HG02884 (cell line): ENCODE data around the gene PDLIM5.
"Not testable (repeated sequence)": the region's sequence is repeated elsewhere in the genome, so short reads cannot be mapped to it uniquely, and the experiment has no call there.

Source experiments
- ATAC-seq: cut with Tn5 transposase; IDR thresholded peaks from one replicate; pipeline ENCODE4 v1.9.1; 2021; ENCODE audit warnings: mild to moderate bottlenecking, moderate library complexity; ENCODE audit not compliant: unreplicated experiment

The PDLIM5 gene

DNA sequence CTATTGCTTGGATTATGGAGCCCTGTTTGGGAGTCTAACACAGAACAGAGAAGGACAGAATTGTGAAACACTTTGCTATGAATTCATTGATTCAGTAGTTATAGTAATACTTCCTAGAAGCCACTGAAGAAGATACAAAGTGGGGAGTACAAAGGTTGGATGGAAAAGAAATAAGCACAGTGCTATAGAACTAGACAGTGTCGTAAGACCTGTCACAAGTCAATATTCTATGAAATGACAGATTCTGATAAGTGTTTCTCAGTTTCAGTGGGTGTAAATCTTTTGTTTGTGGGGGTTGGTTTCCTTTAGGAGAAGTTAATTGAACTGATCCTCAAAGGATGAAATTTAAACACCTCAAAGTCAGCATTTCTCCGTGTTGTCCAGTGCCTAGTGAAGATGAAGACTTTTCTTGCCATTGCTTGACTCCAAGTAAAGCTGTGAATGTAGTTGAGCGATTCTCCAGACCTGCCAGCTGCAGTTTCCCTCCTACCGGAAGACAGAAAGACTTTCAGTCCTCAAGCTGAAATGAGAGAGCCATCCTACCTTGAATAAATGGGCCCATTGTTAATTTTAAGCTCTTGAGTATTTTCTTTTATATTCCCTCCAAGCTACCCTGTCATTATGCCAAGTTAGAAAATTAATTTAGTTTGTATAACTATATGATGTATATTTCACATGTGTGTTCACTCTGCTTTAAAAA is 7.9 kb downstream of the PDLIM5 start:
- no peak for ATAC-seq

DNA sequence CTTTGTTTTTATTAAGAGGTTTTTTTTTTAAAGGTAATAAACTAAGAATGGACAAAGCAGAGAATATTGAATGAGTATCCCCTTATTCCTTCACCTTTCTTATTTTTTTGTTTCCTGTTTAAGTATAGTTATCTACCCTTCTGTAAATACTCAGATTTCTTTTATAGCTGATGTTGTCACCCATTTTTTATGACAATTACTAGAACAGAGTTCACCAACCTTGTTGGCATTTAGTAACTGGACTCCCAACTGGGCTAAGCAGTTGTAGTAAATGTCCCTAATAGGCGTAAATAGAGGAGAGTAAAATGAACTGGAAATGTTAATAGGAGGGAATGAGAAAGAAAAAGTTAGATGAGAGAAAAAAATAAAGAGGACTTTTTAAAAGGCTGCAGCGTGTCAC is 9.8 kb downstream of the PDLIM5 start:
- no peak for ATAC-seq

DNA sequence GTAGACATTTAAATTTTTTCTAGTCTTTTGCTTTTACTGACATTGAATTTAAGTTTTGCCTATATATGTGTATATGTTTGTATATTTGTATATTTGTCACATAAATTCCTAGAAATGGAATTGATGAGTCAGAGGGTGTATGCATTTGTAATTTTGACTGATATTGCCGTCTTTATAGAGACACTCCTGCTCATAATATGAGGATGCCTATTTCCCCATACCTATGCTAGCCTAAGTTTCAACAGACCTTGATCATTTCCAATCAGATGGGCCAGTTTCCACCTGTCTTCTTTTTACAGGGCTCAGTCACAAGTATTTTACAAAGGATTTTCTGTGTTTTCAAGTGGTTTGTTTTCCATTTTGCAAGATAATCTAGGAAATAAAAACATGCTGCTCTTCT is 10.8 kb downstream of the PDLIM5 start:
- no peak for ATAC-seq

DNA sequence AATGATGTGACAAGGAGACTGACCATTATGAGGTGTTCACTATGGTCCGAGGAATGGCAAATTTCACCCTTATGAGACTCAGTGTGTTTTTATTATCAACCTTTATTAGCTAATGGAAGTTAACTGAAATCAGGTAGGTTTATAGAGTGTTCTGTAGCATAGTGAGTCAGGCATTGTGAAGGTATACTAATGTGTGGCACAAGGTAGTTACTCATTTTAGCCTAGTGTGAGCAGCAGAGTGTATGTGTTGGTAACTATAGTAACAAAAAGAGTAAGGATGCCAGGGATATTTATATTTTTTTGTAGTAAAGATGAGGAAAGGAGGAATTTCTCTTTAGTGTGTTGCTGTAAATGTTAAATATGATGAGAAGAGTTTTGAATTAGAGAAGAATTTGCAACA is 12.0 kb downstream of the PDLIM5 start:
- ATAC-seq, result no peak

DNA sequence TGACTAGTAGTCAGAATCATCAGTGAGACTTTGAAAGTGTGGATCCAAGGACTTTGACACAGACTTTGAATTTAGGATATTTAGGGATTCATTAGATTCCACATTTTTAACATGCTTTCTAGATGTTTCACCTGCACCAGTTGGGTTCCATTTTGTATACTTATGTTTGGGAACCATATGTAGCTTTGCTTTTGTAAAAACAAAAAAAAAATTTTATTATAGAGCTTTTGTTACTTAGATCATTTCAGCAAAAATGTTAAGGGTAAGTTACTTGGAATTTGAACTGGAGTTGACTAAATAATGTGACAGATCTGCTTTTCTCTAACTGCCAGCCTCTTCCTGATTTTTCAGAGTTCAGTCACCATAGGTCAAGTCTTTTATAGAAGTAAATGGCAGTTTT is 14.6 kb downstream of the PDLIM5 start:
- ATAC-seq, result no peak

DNA sequence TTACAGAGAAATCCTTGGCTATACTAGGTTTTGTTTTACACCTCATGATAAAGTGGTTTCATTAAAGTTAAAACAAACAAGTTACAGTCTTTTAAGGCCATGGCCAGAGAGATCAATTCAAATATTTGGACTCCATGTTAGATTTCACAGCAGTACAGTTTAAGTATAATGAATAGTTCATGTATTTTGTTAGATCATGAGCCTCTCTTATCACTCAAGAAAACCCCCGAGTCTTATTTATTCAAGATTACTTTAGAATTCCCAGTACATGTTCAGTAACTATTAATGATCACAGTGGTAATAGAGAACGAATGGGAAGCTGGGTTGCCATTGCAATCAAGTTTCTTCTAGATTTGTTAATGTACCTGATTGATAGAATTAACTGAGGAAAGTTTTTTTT is 15.2 kb downstream of the PDLIM5 start:
- ATAC-seq, result no peak

DNA sequence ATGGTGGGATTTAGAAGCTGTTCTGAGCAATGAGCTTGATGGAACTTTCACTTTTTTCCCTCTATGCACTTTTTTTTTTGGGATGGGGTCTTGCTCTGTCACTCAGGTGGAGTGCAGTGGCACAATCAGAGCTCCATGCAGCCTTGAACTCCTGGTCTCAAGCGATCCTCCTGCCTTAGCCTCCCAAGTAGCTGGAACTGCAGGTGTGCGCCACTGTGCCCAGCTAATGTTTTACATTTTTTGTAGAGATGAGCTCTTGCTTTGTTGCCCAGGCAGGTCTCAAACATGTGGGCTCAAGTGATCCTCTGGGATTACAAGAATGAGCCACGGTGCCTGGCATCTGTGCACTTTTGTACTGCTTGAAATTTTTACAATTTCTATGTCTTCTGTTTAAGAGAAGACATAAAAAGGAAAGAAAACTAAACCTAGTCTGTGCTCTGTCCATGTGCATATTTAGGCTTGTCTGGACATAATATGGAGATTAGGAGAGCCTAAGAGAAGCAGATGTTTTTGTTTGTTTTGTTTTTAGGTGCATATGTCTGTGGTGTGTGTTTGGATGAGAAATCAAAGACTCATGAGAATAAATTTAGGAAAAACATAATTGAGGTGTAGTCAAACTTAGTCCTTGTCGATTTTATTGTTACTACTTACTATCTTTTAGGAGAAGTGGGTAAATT is 16.5 kb downstream of the PDLIM5 start:
- no peak for ATAC-seq

DNA sequence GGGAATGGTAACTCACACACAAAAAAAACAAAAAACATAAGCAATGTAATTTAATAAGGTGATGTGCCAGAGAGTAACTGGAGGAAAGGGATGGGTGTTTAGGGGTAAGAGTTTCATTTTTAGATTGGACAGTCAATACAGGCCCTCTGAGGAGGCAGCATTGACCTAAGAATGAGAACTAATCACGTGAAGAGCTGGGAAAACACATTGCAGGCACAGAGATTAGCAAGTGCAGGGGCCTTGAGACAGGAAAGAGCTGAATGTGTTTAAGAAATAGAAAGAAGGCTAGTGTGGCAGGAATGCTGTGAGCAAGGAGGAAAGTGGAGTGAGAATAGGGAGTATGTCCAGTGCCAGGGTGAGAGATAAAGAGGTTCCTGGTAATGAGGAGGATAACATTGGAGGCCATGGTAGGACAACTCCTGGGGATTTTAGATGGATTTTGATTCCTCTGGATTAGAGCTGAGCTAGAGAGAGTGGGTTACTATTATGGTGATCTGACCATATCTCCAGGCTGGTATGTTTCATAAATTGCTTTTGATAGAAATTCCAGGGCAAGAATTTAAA is 17.6 kb downstream of the PDLIM5 start:
- ATAC-seq, result peak; percentile 68

DNA sequence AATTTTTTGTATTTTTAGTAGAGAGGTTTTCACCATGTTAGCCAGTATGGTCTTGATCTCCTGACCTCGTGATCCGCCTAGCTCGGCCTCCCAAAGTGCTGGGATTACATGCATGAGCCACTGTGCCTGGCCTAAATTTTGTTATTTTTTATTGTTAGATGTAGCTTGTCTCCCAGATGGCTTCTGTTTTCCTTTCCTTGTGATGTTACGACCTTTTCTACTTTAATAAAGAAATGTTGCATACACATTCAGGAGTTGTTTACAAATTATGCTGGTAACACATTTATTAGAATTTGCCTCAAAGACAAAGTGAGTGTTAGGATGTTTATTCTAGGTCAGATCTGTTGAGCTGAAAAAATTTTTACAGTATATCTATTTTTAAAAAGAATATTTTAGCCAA is 18.4 kb downstream of the PDLIM5 start:
- no peak for ATAC-seq

DNA sequence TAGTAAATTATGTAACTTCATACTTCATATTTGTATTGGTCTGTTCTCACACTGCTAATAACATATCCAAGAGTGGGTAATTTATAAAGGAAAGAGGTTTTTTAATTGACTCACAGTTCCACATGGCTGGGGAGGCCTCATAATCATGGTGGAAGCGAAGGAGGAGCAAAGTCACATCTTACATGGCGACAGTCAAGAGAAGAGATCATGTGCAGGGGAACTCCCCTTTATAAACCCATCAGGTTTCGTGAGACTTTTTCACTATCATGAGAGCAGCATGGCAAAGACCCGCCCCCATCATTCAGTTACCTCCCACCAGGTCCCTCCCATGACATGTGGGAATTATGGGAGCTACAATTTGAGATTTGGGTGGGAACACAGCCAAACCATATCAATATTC is 19.0 kb downstream of the PDLIM5 start:
- not testable (repeated sequence) for ATAC-seq

DNA sequence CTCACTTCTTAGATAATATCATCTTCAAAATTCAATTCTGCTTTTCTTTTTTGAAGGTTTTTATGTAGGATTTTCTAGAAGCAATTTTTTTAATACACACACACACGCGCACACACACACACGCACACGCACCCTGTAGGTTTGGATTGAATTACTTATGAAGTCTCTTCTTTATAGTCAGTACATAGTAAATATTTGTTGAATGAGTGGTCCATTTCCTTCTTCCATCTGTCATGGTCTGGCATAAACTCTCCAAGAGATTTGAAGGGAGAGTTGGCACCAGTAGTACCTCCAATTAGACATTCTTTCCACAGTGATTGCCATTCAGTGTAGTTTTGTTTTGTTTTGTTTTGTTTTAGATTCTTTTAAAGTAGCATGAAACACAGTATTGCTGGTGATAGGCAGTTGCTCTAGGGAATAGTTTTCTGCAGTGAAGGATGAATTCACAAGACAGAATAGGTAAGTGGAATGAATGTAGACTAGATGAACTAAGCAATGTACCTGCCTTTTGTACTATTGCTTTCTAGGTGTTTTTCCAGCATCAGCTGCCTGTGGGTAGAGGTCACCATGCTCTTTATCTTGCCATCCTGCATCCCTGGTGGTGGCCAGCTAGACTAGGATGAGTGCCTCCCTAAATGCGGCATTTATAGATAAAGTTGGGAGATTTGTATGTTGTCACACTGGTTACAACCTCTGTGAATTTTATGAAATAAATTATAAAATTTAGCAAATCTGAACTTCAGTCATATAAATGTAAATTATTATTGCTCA is 20.5 kb downstream of the PDLIM5 start:
- no peak for ATAC-seq

DNA sequence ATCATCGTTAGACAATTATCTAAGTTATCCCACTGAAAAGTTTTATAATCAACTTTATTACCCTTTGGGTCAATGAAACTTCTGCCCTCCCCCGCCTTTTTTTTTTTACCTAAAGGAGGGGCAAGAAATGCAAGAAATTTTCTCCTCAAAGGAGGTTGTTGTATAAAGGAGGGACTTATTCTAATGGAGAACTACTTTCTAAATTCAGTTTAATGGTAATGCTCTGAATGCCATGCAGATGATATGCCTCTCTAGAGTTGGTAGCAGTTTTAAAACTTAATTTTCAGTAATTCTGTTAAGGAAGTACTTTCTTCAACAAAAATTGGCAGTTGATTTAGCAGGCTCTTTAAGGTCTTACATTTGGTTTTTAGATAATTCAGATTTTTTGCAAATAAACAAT is 23.3 kb downstream of the PDLIM5 start:
- ATAC-seq, result no peak

DNA sequence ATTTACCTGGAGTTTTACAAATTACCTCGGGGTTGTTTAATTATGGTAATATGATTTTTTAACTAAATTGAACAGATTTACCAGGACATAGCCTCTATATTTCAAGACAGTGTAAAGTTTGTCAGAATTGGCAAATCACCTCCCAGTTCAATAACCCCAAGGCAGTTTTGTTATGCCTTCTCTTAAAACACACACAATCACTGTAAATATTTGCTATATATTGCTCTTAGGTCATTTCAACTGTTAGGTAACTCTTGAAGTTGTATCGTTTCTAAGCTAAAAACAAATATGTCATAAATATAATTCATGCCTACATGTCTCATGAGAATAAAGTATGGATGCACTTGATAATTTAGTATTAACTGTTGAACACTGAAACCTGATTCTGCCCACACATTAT is 24.1 kb downstream of the PDLIM5 start:
- ATAC-seq, result no peak

DNA sequence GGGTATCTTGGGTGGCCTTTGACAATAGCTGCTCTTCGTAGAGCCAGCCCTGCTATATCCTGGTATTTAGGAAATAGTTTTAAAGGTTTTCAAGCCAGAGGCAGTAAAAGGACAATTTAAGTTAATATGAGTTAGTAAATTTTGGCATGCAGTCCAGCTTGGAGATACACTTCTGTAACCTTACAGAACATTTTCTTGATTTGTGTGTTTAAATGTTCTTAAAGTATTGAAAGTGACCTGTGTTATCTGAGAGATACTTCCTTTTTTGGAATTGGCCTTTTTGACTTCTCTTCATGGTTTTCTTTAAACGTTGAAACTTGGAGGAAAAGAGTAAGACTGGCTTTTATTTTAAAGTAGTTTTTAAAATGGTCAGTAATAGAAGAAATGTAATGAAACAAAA is 25.5 kb downstream of the PDLIM5 start:
- no peak for ATAC-seq

DNA sequence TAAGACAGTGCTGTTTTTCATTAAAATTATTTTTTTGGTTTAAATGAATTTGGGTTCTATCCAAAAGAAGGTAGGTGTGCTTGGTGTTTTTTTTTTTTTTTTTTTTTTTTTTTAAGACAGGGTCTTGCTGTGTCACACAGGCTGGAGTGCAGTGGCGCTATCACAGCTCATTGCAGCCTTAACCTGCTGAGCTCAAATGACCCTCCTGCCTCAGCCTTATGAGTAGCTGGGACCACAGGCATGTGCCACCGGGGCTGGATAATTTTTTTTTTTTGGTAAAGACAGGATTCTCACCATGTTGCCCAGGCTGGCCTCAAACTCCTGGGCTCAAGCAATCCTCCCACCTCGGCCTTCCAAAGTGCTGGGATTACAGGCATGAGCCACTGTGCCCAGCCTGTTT is 27.1 kb downstream of the PDLIM5 start:
- ATAC-seq, result not testable (repeated sequence)

DNA sequence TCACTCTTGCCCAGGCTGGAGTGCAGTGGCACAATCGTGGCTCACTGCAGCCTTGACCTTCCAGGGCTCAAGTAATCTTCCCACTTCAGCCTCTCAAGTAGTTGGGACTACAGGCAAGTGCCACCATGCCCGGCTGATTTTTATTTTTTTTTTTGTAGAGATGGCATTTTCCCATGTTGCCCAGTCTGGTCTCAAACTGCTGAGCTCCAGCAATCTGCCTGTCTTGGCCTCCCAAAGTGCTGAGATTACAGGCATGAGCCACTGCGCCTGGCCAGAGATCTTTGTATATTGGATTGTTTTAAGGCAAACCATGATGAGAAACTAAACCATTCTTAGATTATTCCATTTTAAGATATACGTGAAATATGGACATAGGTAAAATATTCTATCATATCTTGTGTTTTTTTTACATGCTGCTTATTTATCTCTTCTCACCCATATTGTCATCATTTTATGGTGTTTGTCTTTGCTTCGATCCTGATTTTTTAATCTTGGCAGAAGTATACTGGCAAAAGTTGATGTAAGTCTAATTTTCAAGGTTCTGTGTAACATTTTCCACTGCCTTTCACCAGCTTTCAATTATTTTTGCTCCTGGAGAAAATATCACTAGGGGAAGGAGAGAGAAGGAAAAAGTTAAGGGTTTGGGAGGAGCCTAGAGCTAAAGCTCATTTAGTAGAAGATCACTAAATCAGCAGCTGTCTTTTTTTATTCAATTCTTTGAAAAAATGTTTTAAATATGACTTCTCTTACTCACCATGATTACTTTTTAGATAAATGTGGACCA is 27.8 kb downstream of the PDLIM5 start:
- no peak for ATAC-seq

DNA sequence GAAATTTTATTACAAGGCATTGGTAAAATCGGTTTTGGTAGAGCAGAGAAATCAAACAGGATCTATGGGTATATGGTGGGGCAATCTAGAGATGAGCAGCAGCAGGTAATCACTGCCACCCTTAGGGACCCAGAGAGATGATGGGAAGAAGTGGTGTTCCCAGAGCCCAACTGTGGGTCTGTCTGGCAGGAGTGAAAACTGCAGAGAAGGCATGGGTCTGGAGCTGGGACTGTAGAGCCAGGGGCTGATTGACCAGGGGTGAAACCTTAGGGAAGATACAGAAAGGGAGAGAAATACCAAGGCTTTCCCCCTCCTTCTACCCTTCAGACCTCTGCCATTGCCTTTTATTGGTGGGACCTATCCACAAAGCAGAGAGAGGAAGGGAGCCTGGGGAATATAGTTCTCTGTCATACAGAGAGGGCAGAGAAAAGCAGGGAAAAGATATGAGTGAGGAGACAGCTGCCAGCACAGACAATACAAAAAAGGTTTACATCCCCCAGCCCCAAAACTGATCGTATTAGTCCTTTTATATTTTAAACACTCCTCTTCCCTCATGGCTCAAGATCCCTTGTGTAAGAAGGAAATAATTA is 28.7 kb downstream of the PDLIM5 start:
- ATAC-seq, result no peak

DNA sequence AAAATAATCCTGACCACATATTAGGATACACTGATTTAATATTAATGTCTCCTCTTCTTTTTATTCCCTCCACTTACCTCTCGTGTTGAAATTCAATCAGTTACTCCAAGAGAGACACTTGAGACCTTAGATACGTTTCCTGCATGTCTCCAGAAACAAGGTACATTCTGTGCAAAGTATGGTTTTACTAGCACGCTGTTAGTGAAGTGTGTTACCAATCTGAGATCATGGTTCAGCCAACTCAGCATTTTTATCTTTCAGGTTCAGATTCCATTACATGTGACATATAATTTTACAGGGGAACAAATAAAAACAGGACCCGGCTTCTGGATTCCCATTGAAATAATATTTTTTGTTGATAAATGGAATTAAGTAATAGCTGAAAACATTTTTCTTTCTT is 32.2 kb downstream of the PDLIM5 start:
- no peak for ATAC-seq

DNA sequence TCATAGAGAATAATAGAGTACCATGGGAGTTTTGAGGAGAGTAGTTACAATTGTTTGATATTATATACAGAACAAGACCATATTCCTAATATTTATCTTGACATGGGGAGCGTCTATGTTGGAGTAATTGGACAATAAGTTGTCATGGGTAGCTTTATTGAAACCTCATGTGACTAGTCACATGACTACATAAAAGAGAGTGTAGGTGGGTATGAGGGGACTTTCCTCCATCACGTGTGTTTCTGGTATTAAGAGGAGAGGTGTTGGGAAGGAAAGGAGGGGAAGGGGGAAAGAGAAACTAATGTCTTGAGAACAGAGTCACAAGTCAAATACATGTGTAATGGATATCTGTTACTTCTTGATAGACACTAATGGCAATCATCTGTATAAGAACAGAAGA is 33.1 kb downstream of the PDLIM5 start:
- no peak for ATAC-seq

DNA sequence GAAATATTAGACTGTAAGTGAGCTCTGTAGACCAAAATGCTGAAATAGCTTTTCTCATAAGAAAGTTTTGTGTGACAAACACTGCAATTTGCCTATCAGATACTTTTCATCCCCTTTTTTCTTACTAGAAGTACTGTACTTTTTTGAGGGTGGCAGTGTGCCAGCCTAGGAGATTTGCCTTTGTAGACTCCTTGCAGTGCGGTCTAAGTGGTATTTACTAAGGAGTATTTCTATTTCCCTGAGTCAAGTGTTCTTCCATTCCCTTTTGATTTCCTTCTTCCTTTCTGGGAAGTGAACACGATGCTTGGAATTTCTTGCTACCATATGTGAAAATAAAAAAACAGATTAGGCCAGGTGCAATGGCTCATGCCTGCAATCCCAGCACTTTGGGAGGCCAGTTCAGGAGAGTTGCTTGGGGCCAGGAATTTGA is 34.6 kb downstream of the PDLIM5 start:
- ATAC-seq, result no peak

DNA sequence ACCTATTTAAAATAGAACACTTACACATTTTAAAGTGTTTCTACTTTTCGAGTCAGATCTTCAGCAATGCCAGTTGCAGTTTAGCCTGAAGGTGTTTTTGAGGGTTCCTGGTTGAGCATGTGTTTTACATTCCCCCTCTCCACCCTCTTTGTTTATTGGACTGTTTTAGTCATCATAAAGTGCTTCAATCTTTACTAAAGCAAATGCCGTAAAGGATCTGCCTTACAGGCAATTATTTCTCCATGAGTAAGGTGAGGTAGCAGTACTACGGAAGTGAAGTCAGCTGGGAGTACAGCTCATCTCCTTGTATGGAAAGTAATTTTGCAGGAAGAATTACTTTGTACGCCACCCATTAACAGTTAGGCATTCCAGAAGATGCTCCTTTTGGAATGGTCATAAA is 36.9 kb downstream of the PDLIM5 start:
- ATAC-seq, result no peak
